Chondrocyte (in vitro differentiated cells): ENCODE results near the gene DCX. TPM values are rescaled to one million over a fixed set of nuclear protein-coding genes. Genes with fewer than 3 reads are reported as not detected.

ENCODE experiments used
- DNase-seq: peaks from one replicate; pipeline ENCODE4 v3.0.0; 2021; ENCODE audit warnings: mixed read lengths, low spot score
- H3K27ac Mint-ChIP-seq: one replicate; pipeline ENCODE4 v1.8.0; 2021; ENCODE audit warnings: mild to moderate bottlenecking, moderate library complexity, mixed read lengths; ENCODE audit not compliant: unreplicated experiment
- H3K27me3 Mint-ChIP-seq: 2 replicates; pipeline ENCODE4 v1.8.0; 2021; ENCODE audit warnings: low read depth, mixed read lengths
- H3K36me3 Mint-ChIP-seq: 2 replicates; pipeline ENCODE4 v1.8.0; 2021; ENCODE audit warnings: low read depth, mixed read lengths
- H3K4me1 Mint-ChIP-seq: 2 replicates; pipeline ENCODE4 v1.8.0; 2021; ENCODE audit warnings: low read depth, mild to moderate bottlenecking, mixed read lengths
- H3K4me3 Mint-ChIP-seq: one replicate; pipeline ENCODE4 v1.8.0; 2021; ENCODE audit warnings: mild to moderate bottlenecking, moderate library complexity, mixed read lengths; ENCODE audit not compliant: unreplicated experiment
- H3K9me3 Mint-ChIP-seq: 2 replicates; pipeline ENCODE4 v1.8.0; 2021; ENCODE audit warnings: low read depth, mixed read lengths
- CTCF ChIP-seq: fragments of 200-600 bp; sonication (generic); IDR thresholded peaks from 2 replicates; pipeline ENCODE4 v1.5.0; 2021; ENCODE audit warnings: antibody characterized with exemption, mild to moderate bottlenecking, moderate library complexity
- total RNA-seq: library from RNA; stranded (reverse); gene quantifications from 3 replicates; pipeline ENCODE4 v1.2.1, GENCODE V29; 2021

DCX gene
- total RNA-seq, 1 donor from 2014 or later = not detected

- no peaks in the 10 kb centered on the region for H3K36me3 Mint-ChIP-seq
- H3K9me3 Mint-ChIP-seq = no peaks in the 10 kb centered on the region
- DNase-seq = no peak
- no peaks in the 10 kb centered on the region for H3K4me1 Mint-ChIP-seq
- H3K4me3 Mint-ChIP-seq = no peak overlapping the region
- peaks cover 2% of the 10 kb centered on the region for H3K27me3 Mint-ChIP-seq
- no peak for TF ChIP-seq CTCF
- no peak overlapping the region for H3K27ac Mint-ChIP-seq
These were observed 146.5 kb downstream of the DCX start for GRCh38 chrX:111265486-111265885.

- Mint-ChIP-seq H3K27me3 (peaks cover 2% of the 10 kb centered on the region), H3K36me3 (no peaks in the 10 kb centered on the region), H3K27ac (no peak overlapping the region), H3K4me1 (no peaks in the 10 kb centered on the region), H3K9me3 (no peaks in the 10 kb centered on the region), H3K4me3 (no peak overlapping the region)
- TF ChIP-seq CTCF = no peak
- DNase-seq = no peak
These were observed 147.6 kb downstream of the DCX start for GRCh38 chrX:111264385-111264784.

GRCh38 chrX:111262086-111262485 lies 149.9 kb downstream of the DCX start:
- H3K4me3 Mint-ChIP-seq = no peak overlapping the region
- H3K36me3 Mint-ChIP-seq = no peaks in the 10 kb centered on the region
- DNase-seq = no peak
- H3K27ac Mint-ChIP-seq = no peak overlapping the region
- H3K4me1 Mint-ChIP-seq = no peaks in the 10 kb centered on the region
- no peaks in the 10 kb centered on the region for H3K27me3 Mint-ChIP-seq
- TF ChIP-seq CTCF = no peak
- no peaks in the 10 kb centered on the region for H3K9me3 Mint-ChIP-seq

- Mint-ChIP-seq H3K4me1 (no peaks in the 10 kb centered on the region), H3K36me3 (no peaks in the 10 kb centered on the region), H3K4me3 (no peak overlapping the region), H3K9me3 (no peaks in the 10 kb centered on the region), H3K27ac (no peak overlapping the region), H3K27me3 (no peaks in the 10 kb centered on the region)
- TF ChIP-seq CTCF = no peak
- no peak for DNase-seq
These were observed 151.5 kb downstream of the DCX start for GRCh38 chrX:111260451-111260850.

GRCh38 chrX:111259559-111259958 lies 152.4 kb downstream of the DCX start:
- H3K27ac Mint-ChIP-seq = no peak overlapping the region
- H3K27me3 Mint-ChIP-seq = no peaks in the 10 kb centered on the region
- H3K4me1 Mint-ChIP-seq = no peaks in the 10 kb centered on the region
- no peaks in the 10 kb centered on the region for H3K9me3 Mint-ChIP-seq
- no peaks in the 10 kb centered on the region for H3K36me3 Mint-ChIP-seq
- DNase-seq = no peak
- TF ChIP-seq CTCF = no peak
- H3K4me3 Mint-ChIP-seq = no peak overlapping the region
